Activated CD4-positive, alpha-beta T cell treated with anti-CD3 and anti-CD28 coated beads for 36 hours (primary cell): ENCODE data around the gene TASOR. TPM values are rescaled to one million over a fixed set of nuclear protein-coding genes. Genes with fewer than 3 reads are reported as not detected.
"Not testable (repeated sequence)": the region's sequence is repeated elsewhere in the genome, so short reads cannot be mapped to it uniquely, and the experiment has no call there.

Source experiments
- ATAC-seq: fragments of 200-7000 bp; cut with Tn5 transposase; one replicate; pipeline ENCODE4 v1.10.0; 2021; ENCODE audit warnings: mild to moderate bottlenecking, moderate library complexity
- CTCF ChIA-PET: fragments of 350-600 bp; sonication (Branson Sonifier 250); formaldehyde crosslinking; loops from one replicate; lab custom pipeline; 2021; ENCODE audit warnings: antibody characterized with exemption; lab: Charles Lee
- POLR2A ChIA-PET: fragments of 350-600 bp; sonication (Branson Sonifier 250); formaldehyde crosslinking; loops from one replicate; lab custom pipeline; 2021; ENCODE audit warnings: antibody characterized with exemption, inconsistent platforms; lab: Charles Lee
- DNase-seq: peaks from one replicate; pipeline ENCODE4 v3.0.0-alpha.2; 2020
- H3K27ac Mint-ChIP-seq: one replicate; pipeline ENCODE4 v1.8.0; 2021; ENCODE audit warnings: mixed read lengths
- H3K27me3 Mint-ChIP-seq: one replicate; pipeline ENCODE4 v1.8.0; 2021; ENCODE audit warnings: mixed read lengths
- H3K36me3 Mint-ChIP-seq: one replicate; pipeline ENCODE4 v1.8.0; 2021; ENCODE audit warnings: low read depth, mixed read lengths
- H3K4me1 Mint-ChIP-seq: one replicate; pipeline ENCODE4 v1.8.0; 2021; ENCODE audit warnings: mixed read lengths
- H3K4me3 Mint-ChIP-seq: one replicate; pipeline ENCODE4 v1.8.0; 2021; ENCODE audit warnings: mild to moderate bottlenecking, moderate library complexity, mixed read lengths
- H3K9me3 Mint-ChIP-seq: one replicate; pipeline ENCODE4 v1.8.0; 2021; ENCODE audit warnings: low read depth, mixed read lengths
- intact Hi-C, 2 experiments: fragments of 100-400 bp; cut with DNase I in 1 of 2; cut with micrococcal nuclease in 1 of 2; formaldehyde crosslinking; loops; one replicate each; pipeline versions ENCODE4 v1.14.2 to v1.15.1; 2022 to 2024; cut with DNase I, micrococcal nuclease
- total RNA-seq, 2 experiments: library from RNA; stranded (reverse); gene quantifications; one replicate each; pipeline ENCODE4 v1.2.3, GENCODE V29; 2021

Gene TASOR
- total RNA-seq, 2 experiments from 2014 or later: 56.8 to 65.6 TPM

GRCh38 chr3:56704706-56705105 lies 21.6 kb upstream of the TASOR start:
- H3K4me3 Mint-ChIP-seq: no peak overlapping the region
- no peaks in the 10 kb centered on the region for H3K27me3 Mint-ChIP-seq
- ChIA-PET POLR2A (no interaction called here), CTCF (interaction anchor here (0.5 to 7.4 kb wide), 12 partner anchors 11 to 291 kb away, joined by 3 to 217 read pairs (median 3); partner anchors contain the start of gene ARHGEF3)
- H3K36me3 Mint-ChIP-seq: no peaks in the 10 kb centered on the region
- peak; percentile 74 for ATAC-seq
- H3K27ac Mint-ChIP-seq: peak overlapping the region; percentile 4
- H3K4me1 Mint-ChIP-seq: peaks cover 21% of the 10 kb centered on the region
- no peaks in the 10 kb centered on the region for H3K9me3 Mint-ChIP-seq
- no peak for DNase-seq
- intact Hi-C loops: loop anchor here in 1 of 2 experiments (5.0 kb wide), 1 partner anchor 213 kb away; no protein-coding TSS in a partner anchor

GRCh38 chr3:56702490-56703315 lies 19.6 kb upstream of the TASOR start:
- Mint-ChIP-seq H3K4me3 (no peak overlapping the region), H3K27ac (no peak overlapping the region), H3K9me3 (no peaks in the 10 kb centered on the region), H3K36me3 (no peaks in the 10 kb centered on the region), H3K27me3 (no peaks in the 10 kb centered on the region), H3K4me1 (peaks cover 21% of the 10 kb centered on the region)
- POLR2A ChIA-PET: interaction anchor here (0.6 to 1.0 kb wide), 3 partner anchors 98 to 305 kb away, joined by 3 to 7 read pairs (median 7); no protein-coding TSS in a partner anchor
- ATAC-seq (peak; percentile 64), DNase-seq (peak; percentile 60)
- intact Hi-C loops: loop anchor here (1.0 to 5.0 kb wide), 3 partner anchors 97 to 287 kb away; no protein-coding TSS in a partner anchor
- CTCF ChIA-PET: interaction anchor here (0.6 to 7.4 kb wide), 27 partner anchors 9 to 333 kb away, joined by 3 to 217 read pairs (median 5); partner anchors contain the start of gene ARHGEF3

GRCh38 chr3:56700151-56700550 lies 17.1 kb upstream of the TASOR start:
- peaks cover 28% of the 10 kb centered on the region for H3K4me1 Mint-ChIP-seq
- H3K27me3 Mint-ChIP-seq: no peaks in the 10 kb centered on the region
- H3K36me3 Mint-ChIP-seq: no peaks in the 10 kb centered on the region
- no peaks in the 10 kb centered on the region for H3K9me3 Mint-ChIP-seq
- no peak overlapping the region for H3K4me3 Mint-ChIP-seq
- DNase-seq (no peak), ATAC-seq (no peak)
- ChIA-PET POLR2A (no interaction called here), CTCF (interaction anchor here (0.7 to 7.4 kb wide), 4 partner anchors 15 to 288 kb away, joined by 3 to 217 read pairs (median 94); partner anchors contain the start of gene ARHGEF3)
- H3K27ac Mint-ChIP-seq: no peak overlapping the region
- intact Hi-C loops: loop anchor here in 1 of 2 experiments (5.0 kb wide), 1 partner anchor 217 kb away; no protein-coding TSS in a partner anchor

- CTCF ChIA-PET: interaction anchor here (0.7 to 5.7 kb wide), 5 partner anchors 95 to 301 kb away, joined by 3 to 28 read pairs (median 3); no protein-coding TSS in a partner anchor
- no peak overlapping the region for H3K4me3 Mint-ChIP-seq
These were observed 12.0 kb upstream of the TASOR start for GRCh38 chr3:56694867-56695683.

GRCh38 chr3:56693750-56694149 lies 10.7 kb upstream of the TASOR start:
- DNase-seq: no peak
- POLR2A ChIA-PET: interaction anchor here (0.6 to 1.2 kb wide), 3 partner anchors 11 to 59 kb away, joined by 4 to 7 read pairs (median 6); partner anchors contain the start of gene TASOR
- ATAC-seq: no peak
- Mint-ChIP-seq H3K27me3 (no peaks in the 10 kb centered on the region), H3K4me3 (no peak overlapping the region), H3K9me3 (no peaks in the 10 kb centered on the region), H3K27ac (peak overlapping the region; percentile 40), H3K36me3 (no peaks in the 10 kb centered on the region), H3K4me1 (peaks cover 41% of the 10 kb centered on the region)
- CTCF ChIA-PET: interaction anchor here (0.6 to 5.7 kb wide), 6 partner anchors 8 to 300 kb away, joined by 3 to 28 read pairs (median 4); partner anchors contain the start of gene ARHGEF3
- intact Hi-C loops: no loop called here

More at GRCh38 chr3:56694867-56695683, 12.0 kb upstream of the TASOR start:
- DNase-seq: no peak
- H3K4me1 Mint-ChIP-seq: peaks cover 43% of the 10 kb centered on the region
- POLR2A ChIA-PET: no interaction called here
- no peaks in the 10 kb centered on the region for H3K36me3 Mint-ChIP-seq
- H3K27me3 Mint-ChIP-seq: no peaks in the 10 kb centered on the region
- no peaks in the 10 kb centered on the region for H3K9me3 Mint-ChIP-seq
- peak; percentile 53 for ATAC-seq
- peak overlapping the region; percentile 68 for H3K27ac Mint-ChIP-seq
- intact Hi-C loops: loop anchor here in 1 of 2 experiments (5.0 kb wide), 1 partner anchor 532 kb away; the partner anchor contains the start of gene APPL1

- peaks cover 45% of the 10 kb centered on the region for H3K4me1 Mint-ChIP-seq
- ChIA-PET CTCF (interaction anchor here (1.2 to 5.7 kb wide), 5 partner anchors 9 to 296 kb away, joined by 3 to 28 read pairs (median 5); partner anchors contain the start of gene ARHGEF3), POLR2A (interaction anchor here (0.6 to 1.2 kb wide), 3 partner anchors 10 to 58 kb away, joined by 4 to 7 read pairs (median 6); partner anchors contain the start of gene TASOR)
- H3K27me3 Mint-ChIP-seq, H3K9me3 Mint-ChIP-seq, intact Hi-C loops, H3K36me3 Mint-ChIP-seq: not testable (repeated sequence)
- H3K4me3 Mint-ChIP-seq: peak overlapping the region; percentile 71
- H3K27ac Mint-ChIP-seq: peak overlapping the region; percentile 80
- DNase-seq (peak; percentile 68), ATAC-seq (peak; percentile 88)
These were observed 9.7 kb upstream of the TASOR start for GRCh38 chr3:56692520-56693433.

- CTCF ChIA-PET: interaction anchor here (1.4 to 5.7 kb wide), 2 partner anchors 107 to 297 kb away, joined by 6 to 28 read pairs; no protein-coding TSS in a partner anchor
- DNase-seq, intact Hi-C loops: not testable (repeated sequence)
These were observed 8.9 kb upstream of the TASOR start for GRCh38 chr3:56692001-56692365.

GRCh38 chr3:56691165-56692000 lies 8.3 kb upstream of the TASOR start:
- no peak overlapping the region for H3K27ac Mint-ChIP-seq
- intact Hi-C loops: no loop called here
- H3K9me3 Mint-ChIP-seq: no peaks in the 10 kb centered on the region
- POLR2A ChIA-PET: no interaction called here
- peaks cover 42% of the 10 kb centered on the region for H3K4me1 Mint-ChIP-seq
- H3K27me3 Mint-ChIP-seq: no peaks in the 10 kb centered on the region
- no peak for DNase-seq
- no peaks in the 10 kb centered on the region for H3K36me3 Mint-ChIP-seq
- ATAC-seq: no peak
- H3K4me3 Mint-ChIP-seq: no peak overlapping the region
- CTCF ChIA-PET: interaction anchor here (1.4 to 5.7 kb wide), 2 partner anchors 108 to 298 kb away, joined by 6 to 28 read pairs; no protein-coding TSS in a partner anchor

More at GRCh38 chr3:56692001-56692365, 8.9 kb upstream of the TASOR start:
- POLR2A ChIA-PET, H3K27ac Mint-ChIP-seq, H3K36me3 Mint-ChIP-seq, H3K9me3 Mint-ChIP-seq, H3K27me3 Mint-ChIP-seq, ATAC-seq, H3K4me3 Mint-ChIP-seq: not testable (repeated sequence)
- peaks cover 45% of the 10 kb centered on the region for H3K4me1 Mint-ChIP-seq

- intact Hi-C loops: no loop called here
- ATAC-seq (no peak), DNase-seq (no peak)
- H3K4me1 Mint-ChIP-seq: peaks cover 24% of the 10 kb centered on the region
- CTCF ChIA-PET: interaction anchor here (0.6 to 1.8 kb wide), 4 partner anchors 21 to 381 kb away, joined by 3 to 5 read pairs (median 3); no protein-coding TSS in a partner anchor
- peaks cover 3% of the 10 kb centered on the region for H3K36me3 Mint-ChIP-seq
- H3K9me3 Mint-ChIP-seq: peaks cover under 1% of the 10 kb centered on the region
- no peak overlapping the region for H3K4me3 Mint-ChIP-seq
- no peaks in the 10 kb centered on the region for H3K27me3 Mint-ChIP-seq
- H3K27ac Mint-ChIP-seq: no peak overlapping the region
- POLR2A ChIA-PET: no interaction called here
These were observed 6.2 kb upstream of the TASOR start for GRCh38 chr3:56689303-56689702.
